Stomach (tissue), 9 donors: ENCODE results near the gene RAB13. TPM values are rescaled to one million over a fixed set of nuclear protein-coding genes. Genes with fewer than 3 reads are reported as not detected.

Experiments used
- DNase-seq, 2 donors: peaks; one replicate each; pipeline versions ENCODE4 v3.0.0 to v3.0.0-alpha.2; 2013 to 2019
- H3K27ac ChIP-seq, 5 donors: fragments of 200-600 bp in 4 of 5; sonication (generic) in 4 of 5; one replicate each; pipeline ENCODE4 v1.5.1; 2013 to 2019; ENCODE audit warnings: mild to moderate bottlenecking in 1 of 5, moderate library complexity in 1 of 5
- H3K27me3 ChIP-seq, 3 donors: fragments of 200-600 bp; sonication (generic); one replicate each; pipeline ENCODE4 v1.5.1; 2017 to 2019; ENCODE audit warnings: mixed run types in 1 of 3
- H3K36me3 ChIP-seq, 4 donors: fragments of 200-600 bp; sonication (generic); 1 replicate in 3 of 4; 2 replicates in 1 of 4; pipeline ENCODE4 v1.5.1; 2016 to 2019
- H3K4me1 ChIP-seq, 4 donors: fragments of 200-600 bp; sonication (generic); one replicate each; pipeline ENCODE4 v1.5.1; 2016 to 2019
- H3K4me3 ChIP-seq, 4 donors: fragments of 200-600 bp; sonication (generic) in 3 of 4; one replicate each; pipeline ENCODE4 v1.5.1; 2016 to 2019; ENCODE audit warnings: mild to moderate bottlenecking in 1 of 4
- H3K9me3 ChIP-seq, 4 donors: fragments of 200-600 bp; sonication (generic); one replicate each; pipeline ENCODE4 v1.5.1; 2016 to 2019
- CTCF ChIP-seq, 7 experiments: fragments of 450-650 bp in 4 of 7; fragments of 200-600 bp in 3 of 7; sonication (generic) in 3 of 7; IDR thresholded peaks; one replicate each; pipeline ENCODE4 v1.5.1; 2016 to 2019; ENCODE audit warnings: antibody characterized with exemption in 7 of 7, control low read depth in 2 of 7, mild to moderate bottlenecking in 1 of 7
- EP300 ChIP-seq: sonication (generic); formaldehyde crosslinking; IDR thresholded peaks from one replicate; pipeline ENCODE4 v1.6.1; 2017; ENCODE audit warnings: antibody characterized with exemption
- POLR2A ChIP-seq, 4 donors: fragments of 450-650 bp; IDR thresholded peaks; one replicate each; pipeline ENCODE4 v1.6.1; 2016; ENCODE audit warnings: antibody characterized with exemption in 4 of 4, control low read depth in 2 of 4, mild to moderate bottlenecking in 1 of 4, moderate library complexity in 1 of 4
- POLR2AphosphoS5 ChIP-seq, 3 donors: sonication (generic); formaldehyde crosslinking; IDR thresholded peaks; one replicate each; pipeline ENCODE4 v1.6.1; 2016; ENCODE audit warnings: antibody characterized with exemption in 3 of 3
- WGBS, 5 donors: extraction: QIAGEN DNeasy Blood & Tissue Kit in 3 of 5; methylation state at CpG; one replicate each; pipeline versions ENCODE4 v1.1.5 to v1.1.7; 2013 to 2018; 5-methylcytosine and 5-hydroxymethylcytosine counted together
- intact Hi-C: fragments of 100-400 bp; cut with DNase I; formaldehyde crosslinking; loops from one replicate; pipeline ENCODE4 v1.15.1; 2023; ENCODE audit warnings: low total_unique reads
- polyA plus RNA-seq, 3 donors: library from polyadenylated mRNA; stranded (reverse); fragments of 200-250 nt; gene quantifications; one replicate each; pipeline ENCODE4 v1.2.3, GENCODE V29; 2013
- total RNA-seq, 5 donors: library from RNA; depleted of rRNA; stranded (reverse); fragments of >200 nt; gene quantifications; one replicate each; pipeline versions ENCODE4 v1.1.0 to v1.2.3, GENCODE V29; 2014 to 2016
- donor health status: healthy with polysubstance abuse.
- donor health status: Bipolar disorder and iron deficiency.
- donor health status: healthy.

Gene RAB13
- total and polyA plus RNA-seq, 8 donors, result 35.5 to 730 (median 73.3) TPM

GRCh38 chr1:153954826-153955225 lies 31.3 kb downstream of the RAB13 start:
- no peaks in the 10 kb centered on the region for H3K9me3 ChIP-seq
- H3K4me1 ChIP-seq, result peaks cover 40 to 61% (median 55%) of the 10 kb centered on the region in 4 donors
- no peaks in the 10 kb centered on the region for H3K27me3 ChIP-seq
- peaks cover 40 to 59% (median 54%) of the 10 kb centered on the region in 4 donors for H3K36me3 ChIP-seq
- no peak overlapping the region for H3K27ac ChIP-seq
- no peak overlapping the region for H3K4me3 ChIP-seq
- WGBS, 5 donors, result 93 to 100% (median 95%) methylated on average over 7 to 10 of the region's 10 CpGs
- no peak for DNase-seq
- intact Hi-C loops, result no loop called here
- no peak for TF ChIP-seq POLR2AphosphoS5 (IDR thresholded peaks at IDR 0.05)
- no peak for TF ChIP-seq CTCF (IDR thresholded peaks at IDR 0.05)
- no peak for TF ChIP-seq POLR2A (IDR thresholded peaks at IDR 0.05)
- TF ChIP-seq EP300, result no peak

DNA sequence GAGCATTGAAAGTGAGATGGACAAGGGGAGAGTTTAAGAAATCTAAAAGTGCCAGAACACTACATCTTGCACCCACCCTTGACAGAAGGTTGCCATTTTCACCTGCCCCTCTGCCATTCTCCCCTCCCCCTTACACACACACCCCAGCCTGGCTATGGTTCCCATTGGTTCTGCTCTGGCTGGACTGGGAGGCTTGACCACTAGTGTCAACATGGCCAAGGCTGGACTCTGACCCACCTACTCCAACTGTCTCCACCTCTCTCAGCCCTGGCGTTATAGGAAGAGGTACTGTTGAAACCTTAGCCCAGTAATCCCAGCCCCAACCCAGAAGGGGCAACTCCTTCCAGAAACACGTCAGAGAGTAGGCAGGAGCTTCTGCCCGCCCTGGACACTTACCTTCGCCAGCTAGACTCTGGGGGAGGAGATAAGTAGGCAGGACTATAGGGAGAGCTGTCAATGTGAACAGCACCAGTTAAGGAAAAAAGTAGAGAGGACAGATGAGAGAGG lies 32.2 kb downstream of the RAB13 start:
- Histone ChIP-seq H3K27ac (no peak overlapping the region), H3K4me1 (peaks cover 36 to 52% (median 46%) of the 10 kb centered on the region in 4 donors), H3K9me3 (no peaks in the 10 kb centered on the region), H3K36me3 (peaks cover 38 to 62% (median 60%) of the 10 kb centered on the region in 4 donors), H3K27me3 (no peaks in the 10 kb centered on the region), H3K4me3 (no peak overlapping the region)
- TF ChIP-seq EP300 (no peak), POLR2A (IDR thresholded peaks at IDR 0.05) (no peak), POLR2AphosphoS5 (IDR thresholded peaks at IDR 0.05) (no peak), CTCF (IDR thresholded peaks at IDR 0.05) (no peak)
- DNase-seq, result no peak
- WGBS, 5 donors, result 62 to 79% (median 65%) methylated on average over 4 of the region's 4 CpGs
- intact Hi-C loops, result no loop called here

DNA sequence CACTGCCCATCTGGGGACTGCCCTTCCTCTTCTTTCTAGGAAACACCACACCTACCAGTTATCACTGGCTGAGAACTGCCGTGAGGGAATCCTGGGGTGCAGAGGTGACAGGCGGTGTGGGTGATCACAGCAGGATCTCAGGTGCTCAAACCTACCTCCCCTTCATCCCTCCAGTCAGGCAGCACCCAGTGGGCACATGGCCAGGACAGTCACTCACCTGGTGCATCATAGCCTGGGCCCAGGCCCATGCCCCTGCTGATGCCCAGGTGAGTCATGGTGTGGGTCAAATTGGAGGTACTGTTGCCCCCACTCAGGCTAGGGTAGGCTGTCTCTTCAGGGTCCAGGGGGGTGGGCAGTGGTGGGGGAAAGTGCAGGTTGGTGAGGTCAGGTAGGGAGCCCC lies 34.3 kb downstream of the RAB13 start:
- peaks cover 24 to 44% (median 38%) of the 10 kb centered on the region in 4 donors for H3K4me1 ChIP-seq
- 76 to 90% (median 85%) methylated on average over 2 of the region's 2 CpGs for WGBS, 5 donors
- H3K9me3 ChIP-seq, result no peaks in the 10 kb centered on the region
- H3K4me3 ChIP-seq, result no peak overlapping the region
- no peaks in the 10 kb centered on the region for H3K27me3 ChIP-seq
- intact Hi-C loops, result no loop called here
- peaks cover 51 to 81% (median 80%) of the 10 kb centered on the region in 4 donors for H3K36me3 ChIP-seq
- no peak overlapping the region for H3K27ac ChIP-seq
- TF ChIP-seq POLR2AphosphoS5 (IDR thresholded peaks at IDR 0.05) (no peak), CTCF (IDR thresholded peaks at IDR 0.05) (no peak), POLR2A (IDR thresholded peaks at IDR 0.05) (no peak), EP300 (no peak)
- no peak for DNase-seq

GRCh38 chr1:153951183-153951582 lies 35.0 kb downstream of the RAB13 start:
- TF ChIP-seq POLR2A (IDR thresholded peaks at IDR 0.05), result no peak
- TF ChIP-seq EP300, result no peak
- no peak for TF ChIP-seq CTCF (IDR thresholded peaks at IDR 0.05)
- no peak for TF ChIP-seq POLR2AphosphoS5 (IDR thresholded peaks at IDR 0.05)
- WGBS, 5 donors, result 92 to 96% (median 93%) methylated on average over 11 of the region's 11 CpGs
- H3K9me3 ChIP-seq, result no peaks in the 10 kb centered on the region
- peaks cover 18 to 41% (median 35%) of the 10 kb centered on the region in 4 donors for H3K4me1 ChIP-seq
- H3K36me3 ChIP-seq, result peaks cover 51 to 81% (median 80%) of the 10 kb centered on the region in 4 donors
- intact Hi-C loops, result no loop called here
- H3K4me3 ChIP-seq, result no peak overlapping the region
- H3K27me3 ChIP-seq, result no peaks in the 10 kb centered on the region
- H3K27ac ChIP-seq, result no peak overlapping the region
- no peak for DNase-seq
